ENCODE data around the gene STAG2.

Gene STAG2

GRCh38 chrX:123975180-123975579 is 13.7 kb downstream of the STAG2 start:
- DNase-seq = no peak

GRCh38 chrX:123976706-123977316 is 15.3 kb downstream of the STAG2 start:
- DNase-seq = no peak

- no peak for DNase-seq
Measured at GRCh38 chrX:123983240-123983639, 21.7 kb downstream of the STAG2 start.

GRCh38 chrX:123986377-123986776 is 24.9 kb downstream of the STAG2 start:
- DNase-seq = no peak

GRCh38 chrX:123988423-123989111 is 27.1 kb downstream of the STAG2 start:
- no peak for DNase-seq

DNA sequence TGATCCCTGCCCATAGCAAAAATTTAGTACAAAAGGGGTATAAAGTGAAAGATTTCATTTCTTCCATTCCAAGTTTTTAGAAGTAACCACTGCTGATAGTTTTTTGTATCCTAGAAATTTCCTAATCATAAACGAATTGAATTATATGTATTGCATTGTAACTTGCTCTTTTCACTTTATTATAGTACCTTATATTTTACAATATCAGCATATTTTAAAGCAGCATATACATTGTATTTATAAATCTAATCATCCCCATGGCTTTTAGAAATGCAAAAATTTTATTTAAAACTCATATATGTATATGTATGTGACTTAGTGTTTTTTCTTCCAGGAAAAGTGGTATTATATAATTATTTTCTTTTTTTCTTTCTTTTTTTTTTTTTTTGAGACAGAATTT is 27.7 kb downstream of the STAG2 start:
- no peak for DNase-seq

- no peak for DNase-seq
Measured at GRCh38 chrX:123990169-123990568, 28.7 kb downstream of the STAG2 start.

DNA sequence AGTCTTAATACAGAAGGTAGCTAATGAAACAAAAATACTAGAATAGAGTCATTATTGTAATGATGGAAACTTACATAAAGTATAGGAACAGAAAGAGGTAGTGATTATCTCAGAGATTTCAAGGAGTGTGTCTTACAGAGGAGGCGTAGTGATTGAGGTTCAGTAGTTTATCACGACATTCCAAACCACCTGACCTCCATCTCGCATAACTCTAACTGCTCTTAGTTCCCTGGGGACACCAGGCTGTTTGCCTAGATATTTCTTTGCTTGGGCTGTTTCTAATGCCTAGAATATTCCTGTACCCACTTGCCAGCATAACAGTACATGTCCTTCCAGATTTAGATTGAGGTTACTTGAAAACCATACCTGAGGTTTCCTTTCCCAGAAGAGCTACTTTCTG is 29.1 kb downstream of the STAG2 start:
- no peak for DNase-seq

DNA sequence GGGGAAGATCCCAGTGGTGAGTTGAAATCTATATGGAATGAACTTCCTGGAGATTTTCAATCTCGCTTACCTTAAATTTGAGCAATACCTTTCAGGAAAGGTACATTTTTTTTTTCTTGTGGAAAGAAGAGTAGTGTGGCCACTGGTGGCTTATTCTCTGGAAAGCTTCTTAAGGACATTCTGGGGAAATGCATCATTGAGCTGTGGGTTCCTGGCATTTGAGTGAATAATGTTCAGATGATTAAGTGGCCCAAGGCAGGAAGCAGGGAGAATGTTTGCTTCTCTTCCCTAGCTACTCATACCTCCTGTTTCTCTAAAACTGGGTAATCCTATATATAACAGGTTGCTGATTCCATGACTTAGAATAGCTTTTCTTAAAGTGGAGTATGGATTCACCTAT is 31.8 kb downstream of the STAG2 start:
- DNase-seq = no peak

DNA sequence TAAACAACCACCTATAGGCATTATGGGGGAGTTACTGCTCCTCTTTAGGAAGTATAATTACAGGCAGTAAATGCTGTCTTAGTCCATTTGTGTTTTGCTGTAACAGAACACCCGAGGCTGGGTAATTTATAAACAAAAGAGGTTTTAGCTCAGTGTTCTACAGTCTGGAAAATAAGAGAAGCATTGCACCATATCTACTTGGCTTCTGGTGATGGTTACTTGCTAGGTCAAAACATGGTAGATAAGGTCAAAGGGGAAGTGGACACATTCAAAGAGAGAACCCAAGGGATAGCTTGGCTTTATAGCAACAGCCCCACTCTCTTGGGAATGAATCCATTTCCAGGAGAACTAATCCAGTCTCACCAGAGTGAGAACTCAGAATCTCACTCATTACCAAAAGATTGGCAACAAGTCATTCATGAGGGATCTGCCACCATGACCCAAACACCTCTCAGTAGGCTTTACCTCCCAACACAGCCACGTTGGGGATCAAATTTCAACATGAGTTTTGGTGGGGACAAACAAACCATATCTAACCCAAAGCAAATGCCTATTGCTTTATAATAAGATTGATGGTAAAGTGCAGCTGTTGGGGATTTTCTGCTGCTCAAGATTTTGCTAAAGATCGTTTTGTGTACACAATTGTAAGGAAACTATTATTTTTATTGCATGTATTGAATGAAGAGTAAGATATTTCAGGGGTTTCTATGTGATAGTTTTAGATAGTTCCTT is 32.6 kb downstream of the STAG2 start:
- no peak for DNase-seq

GRCh38 chrX:123994730-123995129 is 33.2 kb downstream of the STAG2 start:
- DNase-seq = no peak

GRCh38 chrX:124001581-124001980 is 40.1 kb downstream of the STAG2 start:
- no peak for DNase-seq

- no peak for DNase-seq
Measured at GRCh38 chrX:124005228-124005627, 43.7 kb downstream of the STAG2 start.

- DNase-seq = no peak
Measured at GRCh38 chrX:124010157-124010556, 48.7 kb downstream of the STAG2 start.

GRCh38 chrX:124010566-124010965 is 49.1 kb downstream of the STAG2 start:
- no peak for DNase-seq

GRCh38 chrX:124015721-124016120 is 54.2 kb downstream of the STAG2 start:
- no peak for DNase-seq

- DNase-seq = no peak
Measured at GRCh38 chrX:124016825-124017224, 55.3 kb downstream of the STAG2 start.

DNA sequence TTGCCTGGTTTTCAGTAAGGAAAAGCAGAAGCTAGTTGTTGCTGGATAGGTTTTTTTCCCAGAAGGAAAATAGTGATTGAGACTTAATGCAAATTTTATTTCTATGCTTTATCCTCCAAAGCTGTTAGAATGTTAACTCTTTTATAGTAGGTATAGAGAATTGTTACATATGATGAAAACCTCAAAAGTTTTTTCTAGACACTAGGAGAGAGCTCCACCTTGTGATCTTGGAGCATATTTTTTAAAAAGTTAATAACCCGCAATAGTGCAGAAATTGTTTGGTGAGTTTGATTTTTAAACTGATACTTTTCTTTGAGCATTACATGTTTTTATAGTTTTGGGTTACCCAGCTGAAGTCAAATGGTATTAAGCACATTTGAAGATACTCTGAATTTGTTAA is 56.5 kb downstream of the STAG2 start:
- DNase-seq = no peak

- no peak for DNase-seq
Measured at GRCh38 chrX:124023838-124024238, 62.3 kb downstream of the STAG2 start.

DNA sequence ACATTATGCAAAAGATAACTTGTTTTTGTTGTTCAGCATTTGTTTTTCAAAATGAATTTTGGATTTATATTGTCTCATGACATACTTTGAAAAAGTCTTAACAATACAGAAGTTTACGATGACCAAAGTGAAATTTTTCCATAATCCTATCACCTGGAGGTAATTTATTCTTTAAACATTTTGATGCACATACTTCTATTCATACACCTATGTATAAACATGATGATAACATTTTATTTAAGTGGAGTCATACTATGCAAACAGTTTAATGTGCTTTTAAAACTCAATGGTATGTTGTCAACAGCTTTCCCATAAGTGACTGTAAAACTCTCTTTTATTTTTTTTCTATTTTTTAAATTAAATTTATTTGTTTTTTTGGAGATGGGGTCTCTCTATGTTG is 65.0 kb downstream of the STAG2 start:
- no peak for DNase-seq

GRCh38 chrX:124028182-124028581 is 66.7 kb downstream of the STAG2 start:
- DNase-seq = no peak

GRCh38 chrX:124030520-124030919 is 69.0 kb downstream of the STAG2 start:
- DNase-seq = no peak

GRCh38 chrX:124033821-124034220 is 72.3 kb downstream of the STAG2 start:
- no peak for DNase-seq

DNA sequence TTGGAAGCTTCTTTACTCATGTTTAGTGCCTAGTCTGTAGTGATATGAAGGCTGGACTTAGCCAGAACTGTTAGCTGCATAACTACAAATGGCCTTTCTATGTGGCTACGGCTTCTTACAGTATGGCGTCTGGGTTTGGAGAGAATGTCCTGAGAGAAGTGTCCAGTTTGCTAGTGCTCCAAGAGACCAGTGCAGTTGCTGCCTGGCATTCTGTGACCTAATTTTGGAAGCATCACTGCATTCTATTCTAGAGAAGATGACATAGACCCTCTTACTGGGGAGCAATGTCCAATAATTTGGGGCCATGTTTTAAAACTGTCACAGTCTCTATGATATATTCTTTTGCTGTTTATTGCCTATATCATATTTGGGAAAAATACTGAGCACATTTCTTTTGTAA is 74.2 kb downstream of the STAG2 start:
- DNase-seq = no peak
